T-cell (primary cell): ENCODE data around the gene CCDC88C. TPM values are rescaled to one million over a fixed set of nuclear protein-coding genes. Genes with fewer than 3 reads are reported as not detected.

Experiments used
- ATAC-seq, 4 experiments: fragments of 200-7000 bp in 3 of 4; fragments of 150-1000 bp in 1 of 4; cut with Tn5 transposase; replicated peaks in 1 of 4; 1 replicate in 3 of 4; 2 replicates in 1 of 4; pipeline ENCODE4 v1.10.0; 2021; ENCODE audit warnings: moderate library complexity in 3 of 4, mild to moderate bottlenecking in 2 of 4, moderate number of reproducible peaks in 1 of 4
- CTCF ChIA-PET, 2 donors: fragments of 300-600 bp; sonication (Branson Sonifier 250); formaldehyde crosslinking; loops; one replicate each; lab custom pipeline; 2022; ENCODE audit warnings: antibody characterized with exemption in 2 of 2; lab: Charles Lee
- POLR2A ChIA-PET, 2 donors: fragments of 300-600 bp; sonication (Branson Sonifier 250); formaldehyde crosslinking; loops; one replicate each; lab custom pipeline; 2022; ENCODE audit warnings: antibody characterized with exemption in 2 of 2; lab: Charles Lee
- DNase-seq, 35 experiments: peaks; one replicate each; pipeline versions ENCODE4 v3.0.0 to v3.0.0-alpha.2; 2013 to 2023
- H3K27ac ChIP-seq: one replicate; pipeline ENCODE4 v1.5.1; 2013; ENCODE audit warnings: low read length
- H3K27me3 ChIP-seq, 2 experiments: replicated peaks in 1 of 2; 1 replicate in 1 of 2; 2 replicates in 1 of 2; pipeline versions ENCODE4 v1.6.1 to v1.7.0; 2013; ENCODE audit warnings: low read length in 1 of 2, mixed read lengths in 1 of 2; ENCODE audit not compliant: control insufficient read depth in 2 of 2, insufficient read depth in 2 of 2; ENCODE audit errors: extremely low read depth in 1 of 2
- H3K36me3 ChIP-seq, 2 donors: 1 replicate in 1 of 2; 2 replicates in 1 of 2; pipeline versions ENCODE4 v1.6.1 to v1.7.0; 2013; ENCODE audit warnings: low read length in 1 of 2; ENCODE audit not compliant: control insufficient read depth in 2 of 2, insufficient read depth in 1 of 2; ENCODE audit errors: extremely low read depth in 1 of 2
- H3K4me1 ChIP-seq, 2 experiments: 1 replicate in 1 of 2; 2 replicates in 1 of 2; pipeline versions ENCODE4 v1.6.1 to v1.7.0; 2013; ENCODE audit warnings: low read length in 2 of 2, mixed read lengths in 1 of 2; ENCODE audit not compliant: insufficient read depth in 2 of 2, control insufficient read depth in 1 of 2; ENCODE audit errors: extremely low read depth in 1 of 2
- H3K4me3 ChIP-seq, 2 donors: 1 replicate in 1 of 2; 2 replicates in 1 of 2; pipeline versions ENCODE4 v1.5.1 to v1.7.0; 2013; ENCODE audit warnings: mild to moderate bottlenecking in 2 of 2, low read length in 1 of 2, moderate library complexity in 1 of 2; ENCODE audit not compliant: control insufficient read depth in 1 of 2; ENCODE audit errors: extremely low read depth in 1 of 2
- H3K9me3 ChIP-seq: 2 replicates; pipeline ENCODE4 v1.7.0; 2013
- H3K27ac Mint-ChIP-seq, 2 donors: one replicate each; pipeline ENCODE4 v1.8.0; 2020 to 2021; ENCODE audit warnings: mild to moderate bottlenecking in 2 of 2, mixed read lengths in 2 of 2
- H3K27me3 Mint-ChIP-seq, 2 donors: one replicate each; pipeline ENCODE4 v1.8.0; 2021 to 2022; ENCODE audit warnings: mixed read lengths in 2 of 2
- H3K36me3 Mint-ChIP-seq: one replicate; pipeline ENCODE4 v1.8.0; 2021; ENCODE audit warnings: mixed read lengths
- H3K4me1 Mint-ChIP-seq, 3 donors: one replicate each; pipeline ENCODE4 v1.8.0; 2020 to 2022; ENCODE audit warnings: mixed read lengths in 3 of 3, mild to moderate bottlenecking in 1 of 3
- H3K4me3 Mint-ChIP-seq, 3 donors: one replicate each; pipeline ENCODE4 v1.8.0; 2020 to 2022; ENCODE audit warnings: mild to moderate bottlenecking in 3 of 3, mixed read lengths in 3 of 3, moderate library complexity in 3 of 3
- H3K9me3 Mint-ChIP-seq, 3 donors: one replicate each; pipeline ENCODE4 v1.8.0; 2020 to 2022; ENCODE audit warnings: mixed read lengths in 3 of 3
- WGBS: methylation state at CpG from one replicate; pipeline ENCODE4 v1.1.5; 2013; ENCODE audit warnings: missing lambda C conversion rate; ENCODE audit not compliant: insufficient coverage; 5-methylcytosine and 5-hydroxymethylcytosine counted together
- total RNA-seq, 35 experiments: library from RNA in 6 of 35; stranded (reverse) in 6 of 35; fragments of 120-200 nt in 1 of 35; gene quantifications; one replicate each; pipeline versions ENCODE4 v1.2.1 to v1.2.4 and lab custom pipeline; 2013 to 2026

The CCDC88C gene
- total RNA-seq, 5 donors from 2014 or later (not counting 1 experiment from before 2014, with no cell fraction given): 260 to 368 (median 275) TPM

GRCh38 chr14:91311284-91311662, 106.3 kb downstream of the CCDC88C start:
- POLR2A ChIA-PET: interaction anchor here in 1 of 2 donors (0.6 kb wide), 1 partner anchor 68 kb away, joined by 3 read pairs; no protein-coding TSS in a partner anchor
- DNase-seq: peak in 34 of 35 experiments; percentile 38 to 77 (median 55)

GRCh38 chr14:91310606-91311283, 106.9 kb downstream of the CCDC88C start:
- no peaks in the 10 kb centered on the region for H3K27me3 ChIP-seq
- Mint-ChIP-seq H3K27ac (peak overlapping the region; percentile 91 to 92), H3K4me1 (peaks cover 56 to 64% (median 60%) of the 10 kb centered on the region in 3 donors), H3K36me3 (peaks cover 73% of the 10 kb centered on the region), H3K9me3 (no peaks in the 10 kb centered on the region), H3K27me3 (no peaks in the 10 kb centered on the region), H3K4me3 (peak overlapping the region; percentile 31 to 70 (median 60))
- ChIA-PET POLR2A (interaction anchor here in 1 of 2 donors (0.6 kb wide), 1 partner anchor 67 kb away, joined by 3 read pairs; no protein-coding TSS in a partner anchor), CTCF (no interaction called here)
- H3K36me3 ChIP-seq: peaks cover 39 to 99% of the 10 kb centered on the region in 2 donors
- peaks cover 15 to 68% of the 10 kb centered on the region in 2 experiments for H3K4me1 ChIP-seq
- DNase-seq (peak in 32 of 35 experiments; percentile 19 to 77 (median 42)), ATAC-seq (peak; percentile 36 to 67 (median 64))
- H3K9me3 ChIP-seq: no peaks in the 10 kb centered on the region
- WGBS: 56% methylated on average over 10 of the region's 16 CpGs
- H3K4me3 ChIP-seq: no peak overlapping the region
- H3K27ac ChIP-seq: peak overlapping the region; percentile 89

More at GRCh38 chr14:91311284-91311662, 106.3 kb downstream of the CCDC88C start:
- Histone ChIP-seq H3K36me3 (peaks cover 39 to 94% of the 10 kb centered on the region in 2 donors), H3K4me3 (no peak overlapping the region), H3K9me3 (no peaks in the 10 kb centered on the region), H3K27ac (peak overlapping the region; percentile 89), H3K4me1 (peaks cover 19 to 73% of the 10 kb centered on the region in 2 experiments), H3K27me3 (no peaks in the 10 kb centered on the region)
- CTCF ChIA-PET: no interaction called here
- ATAC-seq: peak; percentile 50 to 79 (median 73)
- Mint-ChIP-seq H3K4me3 (peak overlapping the region; percentile 31 to 70 (median 60)), H3K27me3 (no peaks in the 10 kb centered on the region), H3K27ac (peak overlapping the region; percentile 91 to 92), H3K4me1 (peaks cover 61 to 69% (median 65%) of the 10 kb centered on the region in 3 donors), H3K36me3 (peaks cover 74% of the 10 kb centered on the region), H3K9me3 (no peaks in the 10 kb centered on the region)
- 17% methylated on average over 3 of the region's 5 CpGs for WGBS

- Histone ChIP-seq H3K27me3 (no peaks in the 10 kb centered on the region), H3K9me3 (no peaks in the 10 kb centered on the region), H3K36me3 (peaks cover 34 to 99% of the 10 kb centered on the region in 2 donors), H3K27ac (peak overlapping the region; percentile 89), H3K4me1 (peaks cover 8 to 59% of the 10 kb centered on the region in 2 experiments), H3K4me3 (no peak overlapping the region)
- Mint-ChIP-seq H3K27ac (peak overlapping the region; percentile 91 to 92), H3K4me3 (no peak overlapping the region), H3K9me3 (no peaks in the 10 kb centered on the region), H3K36me3 (peaks cover 77% of the 10 kb centered on the region), H3K27me3 (no peaks in the 10 kb centered on the region), H3K4me1 (peaks cover 50 to 58% (median 57%) of the 10 kb centered on the region in 3 donors)
- POLR2A ChIA-PET: interaction anchor here (0.7 kb wide), 2 partner anchors 10 to 167 kb away, joined by 5 to 7 read pairs; no protein-coding TSS in a partner anchor
- CTCF ChIA-PET: interaction anchor here (0.6 to 1.1 kb wide), 4 partner anchors 14 to 174 kb away, joined by 3 to 6 read pairs (median 4); no protein-coding TSS in a partner anchor
- DNase-seq (no peak), ATAC-seq (no peak)
- 92% methylated on average over 14 of the region's 15 CpGs for WGBS
These were observed 107.8 kb downstream of the CCDC88C start for GRCh38 chr14:91309756-91310280.

GRCh38 chr14:91308337-91308736, 109.3 kb downstream of the CCDC88C start:
- ATAC-seq: no peak
- Mint-ChIP-seq H3K4me3 (no peak overlapping the region), H3K27ac (peak overlapping the region in 1 of 2 donors; percentile 31), H3K4me1 (peaks cover 36 to 48% (median 47%) of the 10 kb centered on the region in 3 donors), H3K27me3 (no peaks in the 10 kb centered on the region), H3K36me3 (peaks cover 67% of the 10 kb centered on the region), H3K9me3 (no peaks in the 10 kb centered on the region)
- WGBS: 97% methylated on average over 6 of the region's 8 CpGs
- Histone ChIP-seq H3K9me3 (no peaks in the 10 kb centered on the region), H3K27ac (peak overlapping the region; percentile 28), H3K36me3 (peaks cover 27 to 99% of the 10 kb centered on the region in 2 donors), H3K27me3 (no peaks in the 10 kb centered on the region), H3K4me3 (no peak overlapping the region), H3K4me1 (peaks cover 8 to 49% of the 10 kb centered on the region in 2 experiments)
- POLR2A ChIA-PET: interaction anchor here in 1 of 2 donors (0.6 kb wide), 1 partner anchor 122 kb away, joined by 3 read pairs; no protein-coding TSS in a partner anchor
- CTCF ChIA-PET: no interaction called here
- no peak for DNase-seq

GRCh38 chr14:91307652-91308051, 110.0 kb downstream of the CCDC88C start:
- Histone ChIP-seq H3K27ac (peak overlapping the region; percentile 9), H3K4me1 (peaks cover 8 to 51% of the 10 kb centered on the region in 2 experiments), H3K9me3 (no peaks in the 10 kb centered on the region), H3K36me3 (peaks cover 25 to 98% of the 10 kb centered on the region in 2 donors), H3K27me3 (no peaks in the 10 kb centered on the region), H3K4me3 (no peak overlapping the region)
- WGBS: 94% methylated on average over 7 of the region's 7 CpGs
- no peaks in the 10 kb centered on the region for H3K27me3 Mint-ChIP-seq
- POLR2A ChIA-PET: no interaction called here
- no peaks in the 10 kb centered on the region for H3K9me3 Mint-ChIP-seq
- no peak overlapping the region for H3K4me3 Mint-ChIP-seq
- peaks cover 60% of the 10 kb centered on the region for H3K36me3 Mint-ChIP-seq
- CTCF ChIA-PET: no interaction called here
- DNase-seq: no peak
- H3K4me1 Mint-ChIP-seq: peaks cover 36 to 42% (median 41%) of the 10 kb centered on the region in 3 donors
- ATAC-seq: no peak
- H3K27ac Mint-ChIP-seq: peak overlapping the region in 1 of 2 donors; percentile 81

- peaks cover 43 to 46% (median 44%) of the 10 kb centered on the region in 3 donors for H3K4me1 Mint-ChIP-seq
- H3K27ac ChIP-seq: peak overlapping the region; percentile 9
- H3K36me3 ChIP-seq: peaks cover 29 to 98% of the 10 kb centered on the region in 2 donors
- DNase-seq: no peak
- no peak overlapping the region for H3K4me3 Mint-ChIP-seq
- peak overlapping the region; percentile 55 to 81 for H3K27ac Mint-ChIP-seq
- no peaks in the 10 kb centered on the region for H3K27me3 Mint-ChIP-seq
- ChIA-PET POLR2A (no interaction called here), CTCF (no interaction called here)
- no peaks in the 10 kb centered on the region for H3K9me3 ChIP-seq
- H3K9me3 Mint-ChIP-seq: no peaks in the 10 kb centered on the region
- no peaks in the 10 kb centered on the region for H3K27me3 ChIP-seq
- ATAC-seq: no peak
- 85% methylated on average over 8 of the region's 12 CpGs for WGBS
- peaks cover 62% of the 10 kb centered on the region for H3K36me3 Mint-ChIP-seq
- peaks cover 8 to 50% of the 10 kb centered on the region in 2 experiments for H3K4me1 ChIP-seq
- no peak overlapping the region for H3K4me3 ChIP-seq
These were observed 110.6 kb downstream of the CCDC88C start for GRCh38 chr14:91307046-91307445.
